Ishikawa (cell line): ENCODE results near the gene CACNB4.
A peak's percentile ranks its signal among the peaks of the same experiment; 100 is the strongest.

Experiments
- CEBPB ChIP-seq: IDR thresholded peaks from 2 replicates; pipeline ENCODE4 v1.6.1; 2012
- CREB1 ChIP-seq: IDR thresholded peaks from 2 replicates; pipeline ENCODE4 v1.6.1; 2012; ENCODE audit warnings: low read depth
- EGR1 ChIP-seq: IDR thresholded peaks from 2 replicates; pipeline ENCODE4 v1.6.1; 2012
- EP300 ChIP-seq: IDR thresholded peaks from 2 replicates; pipeline ENCODE4 v1.6.1; 2012; ENCODE audit warnings: borderline replicate concordance
- FOXM1 ChIP-seq: IDR thresholded peaks from 2 replicates; pipeline ENCODE4 v1.6.1; 2012; ENCODE audit warnings: low read depth, borderline replicate concordance
- NFIC ChIP-seq: IDR thresholded peaks from 2 replicates; pipeline ENCODE4 v1.6.1; 2012
- RAD21 ChIP-seq: IDR thresholded peaks from 2 replicates; pipeline ENCODE4 v1.6.1; 2012; ENCODE audit warnings: low read depth
- TAF1 ChIP-seq: IDR thresholded peaks from 2 replicates; pipeline ENCODE4 v1.6.1; 2012; ENCODE audit warnings: low read depth, mild to moderate bottlenecking
- TCF12 ChIP-seq: IDR thresholded peaks from 2 replicates; pipeline ENCODE4 v1.6.1; 2012; ENCODE audit warnings: low read depth
- TEAD4 ChIP-seq: IDR thresholded peaks from 2 replicates; pipeline ENCODE4 v1.6.1; 2012
- YY1 ChIP-seq: IDR thresholded peaks from 2 replicates; pipeline ENCODE4 v1.6.1; 2012; ENCODE audit warnings: low read depth
- ZBTB7A ChIP-seq: IDR thresholded peaks from 2 replicates; pipeline ENCODE4 v1.6.1; 2012; ENCODE audit warnings: low read depth
- TF ChIP-seq, protein P1 (sequence below): IDR thresholded peaks from 2 replicates; pipeline ENCODE4 v1.6.1; 2012; ENCODE audit warnings: low read depth, mild to moderate bottlenecking
- TF ChIP-seq, protein P2 (sequence below): IDR thresholded peaks from 2 replicates; pipeline ENCODE4 v1.6.1; 2012
- TF ChIP-seq, protein P3 (sequence below): IDR thresholded peaks from 2 replicates; pipeline ENCODE4 v1.6.1; 2012

CACNB4 gene

DNA sequence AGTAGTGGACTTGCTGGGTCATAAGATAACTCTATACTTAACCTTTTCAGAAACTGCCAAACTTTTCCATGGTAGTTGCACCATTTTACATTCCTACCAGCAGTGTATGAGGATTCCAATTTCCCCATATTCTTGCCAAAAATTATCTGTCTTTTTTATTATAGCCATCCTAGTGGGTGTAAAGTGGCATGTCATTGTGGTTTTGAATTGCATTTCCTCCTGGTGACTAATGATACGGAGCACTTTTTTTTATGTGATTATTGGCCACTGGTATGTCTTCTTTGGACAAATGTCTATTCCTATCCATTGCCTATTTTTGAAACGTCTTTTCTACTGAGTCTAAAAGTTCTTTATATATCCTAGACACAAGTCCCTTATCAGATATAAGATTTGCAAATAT is 44.3 kb downstream of the CACNB4 start:
- TF ChIP-seq NFIC (0 out of 2 replicates have a peak, but pooled peaks have one; percentile 15), CEBPB (no peak), TAF1 (no peak), CREB1 (no peak), TEAD4 (no peak)
- TF ChIP-seq, protein P1, sequence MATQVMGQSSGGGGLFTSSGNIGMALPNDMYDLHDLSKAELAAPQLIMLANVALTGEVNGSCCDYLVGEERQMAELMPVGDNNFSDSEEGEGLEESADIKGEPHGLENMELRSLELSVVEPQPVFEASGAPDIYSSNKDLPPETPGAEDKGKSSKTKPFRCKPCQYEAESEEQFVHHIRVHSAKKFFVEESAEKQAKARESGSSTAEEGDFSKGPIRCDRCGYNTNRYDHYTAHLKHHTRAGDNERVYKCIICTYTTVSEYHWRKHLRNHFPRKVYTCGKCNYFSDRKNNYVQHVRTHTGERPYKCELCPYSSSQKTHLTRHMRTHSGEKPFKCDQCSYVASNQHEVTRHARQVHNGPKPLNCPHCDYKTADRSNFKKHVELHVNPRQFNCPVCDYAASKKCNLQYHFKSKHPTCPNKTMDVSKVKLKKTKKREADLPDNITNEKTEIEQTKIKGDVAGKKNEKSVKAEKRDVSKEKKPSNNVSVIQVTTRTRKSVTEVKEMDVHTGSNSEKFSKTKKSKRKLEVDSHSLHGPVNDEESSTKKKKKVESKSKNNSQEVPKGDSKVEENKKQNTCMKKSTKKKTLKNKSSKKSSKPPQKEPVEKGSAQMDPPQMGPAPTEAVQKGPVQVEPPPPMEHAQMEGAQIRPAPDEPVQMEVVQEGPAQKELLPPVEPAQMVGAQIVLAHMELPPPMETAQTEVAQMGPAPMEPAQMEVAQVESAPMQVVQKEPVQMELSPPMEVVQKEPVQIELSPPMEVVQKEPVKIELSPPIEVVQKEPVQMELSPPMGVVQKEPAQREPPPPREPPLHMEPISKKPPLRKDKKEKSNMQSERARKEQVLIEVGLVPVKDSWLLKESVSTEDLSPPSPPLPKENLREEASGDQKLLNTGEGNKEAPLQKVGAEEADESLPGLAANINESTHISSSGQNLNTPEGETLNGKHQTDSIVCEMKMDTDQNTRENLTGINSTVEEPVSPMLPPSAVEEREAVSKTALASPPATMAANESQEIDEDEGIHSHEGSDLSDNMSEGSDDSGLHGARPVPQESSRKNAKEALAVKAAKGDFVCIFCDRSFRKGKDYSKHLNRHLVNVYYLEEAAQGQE = no peak

DNA sequence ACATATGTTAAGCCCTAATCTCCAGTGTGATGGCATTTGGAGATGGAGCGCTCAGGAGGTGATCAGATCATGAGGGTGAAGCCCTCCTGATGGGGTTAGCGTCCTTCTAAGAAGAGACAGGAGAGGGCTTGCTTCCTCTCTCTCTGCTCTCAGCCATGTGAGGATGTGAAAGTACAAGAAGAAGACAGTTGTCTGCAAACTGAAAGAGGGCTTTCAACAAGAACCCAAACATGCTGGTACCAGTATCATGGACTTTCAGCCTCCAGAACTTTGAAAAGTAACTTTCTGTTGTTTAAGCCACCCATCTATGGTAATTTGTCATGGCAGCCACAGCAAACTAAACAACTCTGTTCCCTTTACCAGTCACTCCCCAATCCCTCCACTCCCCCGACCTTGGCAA is 47.4 kb downstream of the CACNB4 start:
- TF ChIP-seq ZBTB7A = no peak
- no peak for TF ChIP-seq YY1

DNA sequence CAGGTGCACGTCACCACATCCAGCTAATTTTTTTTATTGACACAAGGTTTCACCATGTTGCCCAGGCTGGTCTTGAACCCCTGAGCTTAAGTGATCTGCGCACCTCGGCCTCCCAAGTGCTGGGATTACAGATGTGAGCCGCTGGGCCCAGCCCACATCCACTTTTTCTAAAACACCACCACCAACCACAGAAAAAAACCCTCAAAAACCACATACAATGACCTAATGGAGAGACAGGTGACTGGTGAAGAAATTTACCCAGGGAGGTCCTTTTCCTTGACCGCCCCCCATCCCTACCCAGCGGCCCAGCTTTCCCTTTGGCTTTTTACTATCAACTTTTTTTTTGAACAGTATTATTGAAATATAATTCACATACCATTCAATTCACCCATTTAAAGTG is 47.9 kb downstream of the CACNB4 start:
- TF ChIP-seq TAF1 = no peak
- TF ChIP-seq, protein P1 = no peak
- TF ChIP-seq FOXM1 = no peak
- TF ChIP-seq, protein P2, sequence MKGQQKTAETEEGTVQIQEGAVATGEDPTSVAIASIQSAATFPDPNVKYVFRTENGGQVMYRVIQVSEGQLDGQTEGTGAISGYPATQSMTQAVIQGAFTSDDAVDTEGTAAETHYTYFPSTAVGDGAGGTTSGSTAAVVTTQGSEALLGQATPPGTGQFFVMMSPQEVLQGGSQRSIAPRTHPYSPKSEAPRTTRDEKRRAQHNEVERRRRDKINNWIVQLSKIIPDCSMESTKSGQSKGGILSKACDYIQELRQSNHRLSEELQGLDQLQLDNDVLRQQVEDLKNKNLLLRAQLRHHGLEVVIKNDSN = no peak
- TF ChIP-seq, protein P3, sequence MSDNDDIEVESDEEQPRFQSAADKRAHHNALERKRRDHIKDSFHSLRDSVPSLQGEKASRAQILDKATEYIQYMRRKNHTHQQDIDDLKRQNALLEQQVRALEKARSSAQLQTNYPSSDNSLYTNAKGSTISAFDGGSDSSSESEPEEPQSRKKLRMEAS = no peak
- no peak for TF ChIP-seq NFIC
- no peak for TF ChIP-seq EGR1
- TF ChIP-seq ZBTB7A = no peak
- no peak for TF ChIP-seq TEAD4
- TF ChIP-seq CEBPB = no peak
- no peak for TF ChIP-seq EP300
- TF ChIP-seq TCF12 = no peak

DNA sequence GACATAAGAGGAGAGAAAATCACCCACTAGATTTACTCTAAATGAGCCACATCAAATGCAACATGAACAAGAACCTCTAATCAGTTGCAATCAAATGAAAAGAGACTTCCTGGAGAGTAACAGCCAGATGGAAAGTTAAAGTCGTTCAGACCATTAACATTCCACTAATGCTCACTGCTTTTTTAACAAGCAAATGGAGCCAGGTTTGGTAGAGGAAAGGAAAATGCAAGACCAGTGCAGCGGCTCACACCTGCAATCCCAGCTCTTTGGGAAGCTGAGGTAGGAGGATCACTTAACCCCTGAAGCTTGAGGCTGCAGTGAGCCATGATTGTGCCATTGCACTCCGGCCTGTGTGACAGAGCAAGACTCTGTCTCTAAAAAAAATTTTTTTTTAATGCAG is 48.5 kb downstream of the CACNB4 start:
- TF ChIP-seq RAD21 = no peak
- TF ChIP-seq, protein P3 = no peak
- TF ChIP-seq, protein P1 = no peak
- TF ChIP-seq CEBPB = no peak
- no peak for TF ChIP-seq FOXM1
- TF ChIP-seq NFIC = no peak
- no peak for TF ChIP-seq TCF12
- no peak for TF ChIP-seq CREB1
- TF ChIP-seq YY1 = no peak
- no peak for TF ChIP-seq TEAD4
- TF ChIP-seq EGR1 = no peak
- no peak for TF ChIP-seq ZBTB7A
- no peak for TF ChIP-seq TAF1
- no peak for TF ChIP-seq EP300
- TF ChIP-seq, protein P2 = no peak

DNA sequence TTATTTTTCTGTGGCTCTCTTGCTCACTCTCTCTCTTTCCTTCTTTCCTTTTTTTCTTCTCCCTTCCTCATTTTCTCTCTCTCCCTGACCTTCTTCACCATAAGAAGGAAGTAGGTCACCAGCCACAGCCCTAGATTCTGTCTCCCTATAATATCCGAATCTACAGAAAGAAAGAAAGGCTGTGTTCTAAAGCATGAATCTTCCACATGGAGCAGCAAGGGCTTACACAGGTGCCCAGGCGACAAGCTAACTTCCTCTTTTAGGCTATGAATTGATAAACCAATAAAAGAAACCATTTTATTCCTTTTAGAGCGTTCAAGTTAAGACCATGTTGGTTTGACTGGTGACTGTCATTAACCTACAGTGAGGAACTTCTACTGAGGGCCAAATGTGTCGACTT is 49.3 kb downstream of the CACNB4 start:
- TF ChIP-seq EP300 = no peak
- TF ChIP-seq YY1 = no peak
